Rectal smooth muscle tissue (tissue), 1 donor: ENCODE measurements around the gene NRG3.

Source experiments
- H3K27ac ChIP-seq: one replicate; pipeline ENCODE4 v1.7.0; 2013; ENCODE audit warnings: low read depth, low read length, inconsistent platforms
- H3K27me3 ChIP-seq: one replicate; pipeline ENCODE4 v1.7.0; 2013; ENCODE audit warnings: low read length; ENCODE audit not compliant: control insufficient read depth, insufficient read depth
- H3K36me3 ChIP-seq: one replicate; pipeline ENCODE4 v1.7.0; 2013; ENCODE audit warnings: low read length; ENCODE audit not compliant: control insufficient read depth, insufficient read depth
- H3K4me1 ChIP-seq: one replicate; pipeline ENCODE4 v1.7.0; 2013; ENCODE audit warnings: low read length; ENCODE audit not compliant: control insufficient read depth, insufficient read depth
- H3K4me3 ChIP-seq: one replicate; pipeline ENCODE4 v1.7.0; 2013; ENCODE audit warnings: low read length
- H3K9ac ChIP-seq: one replicate; pipeline ENCODE4 v1.7.0; 2013; ENCODE audit warnings: low read length

NRG3 gene

GRCh38 chr10:82394122-82394521 is 519.1 kb downstream of the NRG3 start:
- H3K27me3 ChIP-seq = no peaks in the 10 kb centered on the region
- H3K4me3 ChIP-seq = no peak overlapping the region
- no peak overlapping the region for H3K9ac ChIP-seq
- no peaks in the 10 kb centered on the region for H3K4me1 ChIP-seq
- H3K27ac ChIP-seq = no peak overlapping the region
- H3K36me3 ChIP-seq = no peaks in the 10 kb centered on the region

GRCh38 chr10:82394987-82395386 is 520.0 kb downstream of the NRG3 start:
- Histone ChIP-seq H3K36me3 (no peaks in the 10 kb centered on the region), H3K4me1 (no peaks in the 10 kb centered on the region), H3K27ac (no peak overlapping the region), H3K4me3 (no peak overlapping the region), H3K9ac (no peak overlapping the region), H3K27me3 (no peaks in the 10 kb centered on the region)

- H3K27me3 ChIP-seq = no peaks in the 10 kb centered on the region
- H3K36me3 ChIP-seq = no peaks in the 10 kb centered on the region
- H3K9ac ChIP-seq = no peak overlapping the region
- no peak overlapping the region for H3K4me3 ChIP-seq
- no peak overlapping the region for H3K27ac ChIP-seq
- no peaks in the 10 kb centered on the region for H3K4me1 ChIP-seq
Observed at GRCh38 chr10:82396886-82397285, 521.9 kb downstream of the NRG3 start.

- no peak overlapping the region for H3K27ac ChIP-seq
Observed at GRCh38 chr10:82397854-82398253, 522.9 kb downstream of the NRG3 start.

GRCh38 chr10:82399850-82400249 is 524.9 kb downstream of the NRG3 start:
- H3K4me1 ChIP-seq = no peaks in the 10 kb centered on the region
- H3K36me3 ChIP-seq = no peaks in the 10 kb centered on the region
- H3K9ac ChIP-seq = no peak overlapping the region
- H3K4me3 ChIP-seq = no peak overlapping the region
- H3K27ac ChIP-seq = no peak overlapping the region
- no peaks in the 10 kb centered on the region for H3K27me3 ChIP-seq

More at GRCh38 chr10:82397854-82398253, 522.9 kb downstream of the NRG3 start:
- no peaks in the 10 kb centered on the region for H3K27me3 ChIP-seq
- no peaks in the 10 kb centered on the region for H3K36me3 ChIP-seq
- no peak overlapping the region for H3K4me3 ChIP-seq
- no peaks in the 10 kb centered on the region for H3K4me1 ChIP-seq
- H3K9ac ChIP-seq = no peak overlapping the region

GRCh38 chr10:82400841-82401240 is 525.8 kb downstream of the NRG3 start:
- no peak overlapping the region for H3K4me3 ChIP-seq
- no peak overlapping the region for H3K9ac ChIP-seq
- no peaks in the 10 kb centered on the region for H3K27me3 ChIP-seq
- no peaks in the 10 kb centered on the region for H3K4me1 ChIP-seq
- no peaks in the 10 kb centered on the region for H3K36me3 ChIP-seq
- H3K27ac ChIP-seq = no peak overlapping the region

GRCh38 chr10:82402906-82403401 is 528.0 kb downstream of the NRG3 start:
- H3K27me3 ChIP-seq = no peaks in the 10 kb centered on the region
- no peak overlapping the region for H3K9ac ChIP-seq

GRCh38 chr10:82409671-82410070 is 534.7 kb downstream of the NRG3 start:
- H3K9ac ChIP-seq = no peak overlapping the region
- H3K27me3 ChIP-seq = no peaks in the 10 kb centered on the region
- H3K4me3 ChIP-seq = no peak overlapping the region
- no peaks in the 10 kb centered on the region for H3K36me3 ChIP-seq
- H3K4me1 ChIP-seq = no peaks in the 10 kb centered on the region
- no peak overlapping the region for H3K27ac ChIP-seq

More at GRCh38 chr10:82402906-82403401, 528.0 kb downstream of the NRG3 start:
- Histone ChIP-seq H3K27ac (no peak overlapping the region), H3K4me1 (no peaks in the 10 kb centered on the region), H3K4me3 (no peak overlapping the region), H3K36me3 (no peaks in the 10 kb centered on the region)

GRCh38 chr10:82411416-82411815 is 536.4 kb downstream of the NRG3 start:
- no peak overlapping the region for H3K4me3 ChIP-seq
- H3K9ac ChIP-seq = no peak overlapping the region
- no peaks in the 10 kb centered on the region for H3K27me3 ChIP-seq
- no peaks in the 10 kb centered on the region for H3K4me1 ChIP-seq
- H3K27ac ChIP-seq = no peak overlapping the region
- no peaks in the 10 kb centered on the region for H3K36me3 ChIP-seq

GRCh38 chr10:82420001-82420400 is 545.0 kb downstream of the NRG3 start:
- H3K36me3 ChIP-seq = no peaks in the 10 kb centered on the region
- H3K4me1 ChIP-seq = no peaks in the 10 kb centered on the region
- no peaks in the 10 kb centered on the region for H3K27me3 ChIP-seq
- H3K4me3 ChIP-seq = no peak overlapping the region
- no peak overlapping the region for H3K9ac ChIP-seq
- H3K27ac ChIP-seq = no peak overlapping the region

GRCh38 chr10:82429302-82429701 is 554.3 kb downstream of the NRG3 start:
- no peak overlapping the region for H3K9ac ChIP-seq

GRCh38 chr10:82438277-82438676 is 563.3 kb downstream of the NRG3 start:
- no peaks in the 10 kb centered on the region for H3K36me3 ChIP-seq
- H3K27me3 ChIP-seq = no peaks in the 10 kb centered on the region
- H3K27ac ChIP-seq = no peak overlapping the region
- no peaks in the 10 kb centered on the region for H3K4me1 ChIP-seq
- no peak overlapping the region for H3K4me3 ChIP-seq
- H3K9ac ChIP-seq = no peak overlapping the region

More at GRCh38 chr10:82429302-82429701, 554.3 kb downstream of the NRG3 start:
- Histone ChIP-seq H3K27me3 (no peaks in the 10 kb centered on the region), H3K36me3 (no peaks in the 10 kb centered on the region), H3K4me3 (no peak overlapping the region), H3K27ac (no peak overlapping the region), H3K4me1 (no peaks in the 10 kb centered on the region)

- Histone ChIP-seq H3K36me3 (no peaks in the 10 kb centered on the region), H3K4me3 (no peak overlapping the region), H3K27me3 (no peaks in the 10 kb centered on the region), H3K27ac (no peak overlapping the region), H3K9ac (no peak overlapping the region), H3K4me1 (no peaks in the 10 kb centered on the region)
Observed at GRCh38 chr10:82440775-82441174, 565.8 kb downstream of the NRG3 start.
